Measurements from ENCODE around the gene BIK. TPM values are rescaled to one million over a fixed set of nuclear protein-coding genes. Genes with fewer than 3 reads are reported as not detected.

Gene BIK
- total RNA-seq, 1 donor from 2014 or later, result 1.6 TPM

- no peaks in the 10 kb centered on the region for H3K27me3 ChIP-seq (ENCODE audit: low read depth)
- H3K4me1 ChIP-seq, result peaks cover 20% of the 10 kb centered on the region
Observed at GRCh38 chr22:43166132-43166930, 55.8 kb downstream of the BIK start.

GRCh38 chr22:43167001-43167589 is 56.5 kb downstream of the BIK start:
- no peak for TF ChIP-seq CTCF (IDR thresholded peaks at IDR 0.05)
- Histone ChIP-seq H3K9me3 (no peaks in the 10 kb centered on the region), H3K36me3 (peaks cover 58% of the 10 kb centered on the region), H3K4me3 (no peak overlapping the region), H3K27ac (no peak overlapping the region), H3K4me1 (peaks cover 20% of the 10 kb centered on the region), H3K27me3 (ENCODE audit: low read depth) (no peaks in the 10 kb centered on the region)
- ATAC-seq (no peak), DNase-seq (no peak)
- intact Hi-C loops (cut with DNase I), result no loop called here

More at GRCh38 chr22:43166132-43166930, 55.8 kb downstream of the BIK start:
- H3K36me3 ChIP-seq, result peaks cover 58% of the 10 kb centered on the region
- intact Hi-C loops (cut with DNase I), result no loop called here
- TF ChIP-seq CTCF (IDR thresholded peaks at IDR 0.05), result no peak
- H3K27ac ChIP-seq, result no peak overlapping the region
- H3K4me3 ChIP-seq, result no peak overlapping the region
- ATAC-seq (no peak), DNase-seq (no peak)
- no peaks in the 10 kb centered on the region for H3K9me3 ChIP-seq

GRCh38 chr22:43168471-43169309 is 58.1 kb downstream of the BIK start:
- H3K36me3 ChIP-seq, result peaks cover 61% of the 10 kb centered on the region

GRCh38 chr22:43169310-43170130 is 59.0 kb downstream of the BIK start:
- Histone ChIP-seq H3K4me3 (no peak overlapping the region), H3K27ac (no peak overlapping the region), H3K27me3 (ENCODE audit: low read depth) (no peaks in the 10 kb centered on the region), H3K9me3 (no peaks in the 10 kb centered on the region), H3K4me1 (peaks cover 6% of the 10 kb centered on the region), H3K36me3 (peaks cover 69% of the 10 kb centered on the region)
- no peak for TF ChIP-seq CTCF (IDR thresholded peaks at IDR 0.05)
- intact Hi-C loops (cut with DNase I), result no loop called here
- DNase-seq (no peak), ATAC-seq (no peak)

More at GRCh38 chr22:43168471-43169309, 58.1 kb downstream of the BIK start:
- Histone ChIP-seq H3K4me3 (no peak overlapping the region), H3K27ac (no peak overlapping the region), H3K9me3 (no peaks in the 10 kb centered on the region), H3K27me3 (ENCODE audit: low read depth) (no peaks in the 10 kb centered on the region), H3K4me1 (peaks cover 13% of the 10 kb centered on the region)
- intact Hi-C loops (cut with DNase I), result no loop called here
- no peak for DNase-seq
- ATAC-seq, result no peak
- TF ChIP-seq CTCF (IDR thresholded peaks at IDR 0.05), result no peak

- no peak for TF ChIP-seq CTCF (IDR thresholded peaks at IDR 0.05)
- no peak overlapping the region for H3K4me3 ChIP-seq
- H3K27me3 ChIP-seq (ENCODE audit: low read depth), result no peaks in the 10 kb centered on the region
- H3K27ac ChIP-seq, result no peak overlapping the region
- intact Hi-C loops (cut with DNase I), result no loop called here
- DNase-seq, result no peak
- peaks cover 75% of the 10 kb centered on the region for H3K36me3 ChIP-seq
- peaks cover under 1% of the 10 kb centered on the region for H3K4me1 ChIP-seq
- H3K9me3 ChIP-seq, result no peaks in the 10 kb centered on the region
- no peak for ATAC-seq
Observed at GRCh38 chr22:43170131-43170480, 59.6 kb downstream of the BIK start.
